SK-N-SH treated with all-trans-retinoic acid at 6 μM for 48 hours (cell line): ENCODE results near the gene GALR1.

Source experiments
- ATAC-seq: fragments of 200-7000 bp; cut with Tn5 transposase; 3 replicates; pipeline ENCODE4 v1.9.1; 2020; ENCODE audit warnings: mild to moderate bottlenecking, moderate library complexity
- ARNTL ChIP-seq: fragments of 450-650 bp; formaldehyde crosslinking; IDR thresholded peaks from 2 replicates; pipeline ENCODE4 v1.5.0; 2020; ENCODE audit warnings: low read depth, mild to moderate bottlenecking, moderate library complexity, borderline replicate concordance
- BACH2 ChIP-seq: fragments of 250-450 bp; sonication (Bioruptor Pico); IDR thresholded peaks from 2 replicates; pipeline ENCODE4 v1.9.0; 2021; ENCODE audit warnings: mild to moderate bottlenecking, borderline replicate concordance
- CREB5 ChIP-seq: fragments of 250-450 bp; sonication (Bioruptor Pico); IDR thresholded peaks from 2 replicates; pipeline ENCODE4 v1.5.1; 2020; ENCODE audit warnings: low read depth, mild to moderate bottlenecking, moderate library complexity
- CSDC2 ChIP-seq: fragments of 250-450 bp; sonication (Bioruptor Pico); IDR thresholded peaks from 2 replicates; pipeline ENCODE4 v1.5.0; 2020; ENCODE audit warnings: mild to moderate bottlenecking, moderate library complexity
- CSRNP3 ChIP-seq: fragments of 250-450 bp; sonication (Bioruptor Pico); IDR thresholded peaks from 2 replicates; pipeline ENCODE4 v1.5.1; 2021; ENCODE audit warnings: mild to moderate bottlenecking, moderate library complexity
- ESRRG ChIP-seq: fragments of 250-450 bp; sonication (Bioruptor Pico); IDR thresholded peaks from 2 replicates; pipeline ENCODE4 v1.6.1; 2021; ENCODE audit warnings: mild to moderate bottlenecking
- GLIS3 ChIP-seq: fragments of 250-450 bp; sonication (Bioruptor Pico); IDR thresholded peaks from 2 replicates; pipeline ENCODE4 v1.5.0; 2020; ENCODE audit warnings: mild to moderate bottlenecking, moderate library complexity
- ISL1 ChIP-seq: fragments of 250-450 bp; sonication (Bioruptor Pico); IDR thresholded peaks from 2 replicates; pipeline ENCODE4 v2.1.2; 2022; ENCODE audit warnings: mild to moderate bottlenecking, moderate library complexity
- PATZ1 ChIP-seq: fragments of 250-450 bp; sonication (Bioruptor Pico); IDR thresholded peaks from 2 replicates; pipeline ENCODE4 v1.8.0; 2020; ENCODE audit warnings: mild to moderate bottlenecking, moderate library complexity, borderline replicate concordance
- PPARA ChIP-seq: fragments of 250-450 bp; sonication (Bioruptor Pico); IDR thresholded peaks from 2 replicates; pipeline ENCODE4 v1.5.0; 2020; ENCODE audit warnings: mild to moderate bottlenecking, borderline replicate concordance
- RARB ChIP-seq: fragments of 250-450 bp; sonication (Bioruptor Pico); IDR thresholded peaks from 2 replicates; pipeline ENCODE4 v1.8.0; 2021; ENCODE audit warnings: mild to moderate bottlenecking, moderate library complexity
- TCF4 ChIP-seq: fragments of 250-450 bp; sonication (Bioruptor Pico); IDR thresholded peaks from 2 replicates; pipeline ENCODE4 v1.8.0; 2021; ENCODE audit warnings: mild to moderate bottlenecking, moderate library complexity, borderline replicate concordance
- TOX ChIP-seq: fragments of 250-450 bp; sonication (Bioruptor Pico); IDR thresholded peaks from 2 replicates; pipeline ENCODE4 v1.8.0; 2021; ENCODE audit warnings: mild to moderate bottlenecking, moderate library complexity, borderline replicate concordance
- ZC3H10 ChIP-seq: fragments of 250-450 bp; sonication (Bioruptor Pico); IDR thresholded peaks from 2 replicates; pipeline ENCODE4 v1.5.1; 2021; ENCODE audit warnings: mild to moderate bottlenecking, moderate library complexity
- ZFP3 ChIP-seq: fragments of 250-450 bp; sonication (Bioruptor Pico); IDR thresholded peaks from 2 replicates; pipeline ENCODE4 v1.5.0; 2020; ENCODE audit warnings: mild to moderate bottlenecking, moderate library complexity
- ZNF565 ChIP-seq: fragments of 450-650 bp; formaldehyde crosslinking; conservative IDR thresholded peaks from 2 replicates; pipeline ENCODE4 v1.5.0; 2020; ENCODE audit warnings: low read depth, mild to moderate bottlenecking, moderate library complexity
- ZNF70 ChIP-seq: fragments of 450-650 bp; formaldehyde crosslinking; IDR thresholded peaks from 2 replicates; pipeline ENCODE4 v1.5.0; 2020; ENCODE audit warnings: mild to moderate bottlenecking, moderate library complexity
- ZNF8 ChIP-seq: fragments of 450-650 bp; formaldehyde crosslinking; IDR thresholded peaks from 2 replicates; pipeline ENCODE4 v1.5.0; 2020; ENCODE audit warnings: mild to moderate bottlenecking, moderate library complexity

The GALR1 gene

GRCh38 chr18:77316008-77316407 lies 66.4 kb downstream of the GALR1 start:
- no peak for ATAC-seq
- no peak for TF ChIP-seq TOX (CRISPR knock-in tag)
- no peak for TF ChIP-seq ZNF8 (CRISPR knock-in tag)
- TF ChIP-seq BACH2 (CRISPR knock-in tag): no peak
- TF ChIP-seq CSRNP3: no peak
- TF ChIP-seq CSDC2 (CRISPR knock-in tag): no peak
- no peak for TF ChIP-seq ISL1
- TF ChIP-seq CREB5 (CRISPR knock-in tag): no peak
- TF ChIP-seq TCF4 (CRISPR knock-in tag): no peak
- TF ChIP-seq PATZ1 (CRISPR knock-in tag): no peak
- TF ChIP-seq GLIS3 (CRISPR knock-in tag): no peak
- no peak for TF ChIP-seq RARB (CRISPR knock-in tag)

GRCh38 chr18:77316641-77317040 lies 67.0 kb downstream of the GALR1 start:
- TF ChIP-seq ZFP3 (no peak), ZNF565 (CRISPR knock-in tag) (no peak), ZNF70 (CRISPR knock-in tag) (no peak), ESRRG (CRISPR knock-in tag) (no peak), ZNF8 (CRISPR knock-in tag) (no peak), CREB5 (CRISPR knock-in tag) (no peak), CSRNP3 (no peak)
- no peak for ATAC-seq

- TF ChIP-seq ZNF8 (CRISPR knock-in tag): no peak
- TF ChIP-seq ESRRG (CRISPR knock-in tag): no peak
- TF ChIP-seq TCF4 (CRISPR knock-in tag): no peak
- TF ChIP-seq ZNF565 (CRISPR knock-in tag): no peak
- no peak for TF ChIP-seq ARNTL (CRISPR knock-in tag)
- no peak for TF ChIP-seq TOX (CRISPR knock-in tag)
- no peak for TF ChIP-seq RARB (CRISPR knock-in tag)
- no peak for TF ChIP-seq CSDC2 (CRISPR knock-in tag)
- TF ChIP-seq ZC3H10 (CRISPR knock-in tag): no peak
- no peak for ATAC-seq
Measured at GRCh38 chr18:77320971-77321559, 71.4 kb downstream of the GALR1 start.

GRCh38 chr18:77321823-77322805 lies 72.5 kb downstream of the GALR1 start:
- TF ChIP-seq ESRRG (CRISPR knock-in tag): no peak
- no peak for TF ChIP-seq PPARA
- TF ChIP-seq CSDC2 (CRISPR knock-in tag): no peak
- TF ChIP-seq ZNF8 (CRISPR knock-in tag): no peak
- ATAC-seq: no peak
